Measurements from ENCODE around the gene TWF2.

TWF2 gene

DNA sequence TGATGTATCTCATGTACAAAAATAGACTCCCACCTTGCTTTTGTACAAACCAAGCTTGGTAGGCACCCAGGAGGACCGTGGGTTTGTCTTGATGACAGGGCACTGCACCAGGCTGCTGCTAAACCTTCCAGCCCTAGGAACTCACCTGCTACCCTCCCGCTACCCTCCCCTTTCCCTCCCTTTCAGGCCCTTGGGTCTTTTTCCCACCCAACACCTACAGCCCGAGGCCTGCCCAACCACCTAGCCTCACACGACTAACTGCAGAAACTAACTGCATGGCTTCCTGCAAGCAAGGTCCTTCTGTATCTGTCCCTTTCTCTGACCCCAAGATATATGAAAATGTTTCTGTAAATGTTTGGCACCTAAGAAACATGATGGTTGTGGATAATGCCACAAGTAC is 17.7 kb upstream of the TWF2 start:
- no peak for DNase-seq

- DNase-seq, result no peak
These were observed 17.2 kb upstream of the TWF2 start for GRCh38 chr3:52256159-52256558.

GRCh38 chr3:52254608-52255007 is 15.7 kb upstream of the TWF2 start:
- no peak for DNase-seq

GRCh38 chr3:52253314-52254304 is 14.7 kb upstream of the TWF2 start:
- peak; percentile 84 to 88 for DNase-seq

- DNase-seq, result no peak
These were observed 11.2 kb upstream of the TWF2 start for GRCh38 chr3:52250122-52250521.

- DNase-seq, result no peak
These were observed 10.7 kb upstream of the TWF2 start for GRCh38 chr3:52249683-52250082.

DNA sequence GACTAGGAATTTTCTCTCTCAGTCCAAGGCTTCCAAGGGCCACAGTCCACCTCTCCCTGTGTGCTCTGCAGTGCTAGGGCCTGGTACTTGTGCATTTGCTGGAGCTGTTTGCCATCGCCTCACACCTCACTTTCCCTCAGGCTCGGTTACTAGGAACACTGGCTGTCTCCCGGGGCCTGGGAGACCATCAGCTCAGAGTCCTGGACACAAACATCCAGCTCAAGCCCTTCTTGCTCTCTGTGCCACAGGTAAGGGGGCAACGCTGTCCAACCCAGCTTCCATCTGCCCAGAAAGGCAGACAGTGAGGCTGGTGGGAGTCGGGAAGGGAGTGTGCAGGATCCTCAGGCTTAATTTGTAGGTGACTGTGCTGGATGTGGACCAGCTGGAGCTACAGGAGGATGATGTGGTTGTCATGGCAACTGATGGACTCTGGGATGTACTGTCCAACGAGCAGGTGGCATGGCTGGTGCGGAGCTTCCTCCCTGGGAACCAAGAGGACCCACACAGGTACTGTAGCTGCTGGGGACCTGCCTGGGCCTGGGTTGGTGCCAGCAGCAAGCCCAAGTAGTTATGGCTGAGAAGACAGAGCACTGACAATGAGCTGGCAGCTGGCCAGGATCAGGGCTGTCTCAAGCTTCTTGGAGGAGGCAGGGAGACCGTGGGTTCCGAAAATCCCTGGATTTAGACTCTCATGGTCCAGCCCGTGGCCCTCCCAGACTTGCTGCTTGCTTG is 10.0 kb upstream of the TWF2 start:
- DNase-seq, result no peak

GRCh38 chr3:52248165-52248541 is 9.2 kb upstream of the TWF2 start:
- no peak for DNase-seq

DNA sequence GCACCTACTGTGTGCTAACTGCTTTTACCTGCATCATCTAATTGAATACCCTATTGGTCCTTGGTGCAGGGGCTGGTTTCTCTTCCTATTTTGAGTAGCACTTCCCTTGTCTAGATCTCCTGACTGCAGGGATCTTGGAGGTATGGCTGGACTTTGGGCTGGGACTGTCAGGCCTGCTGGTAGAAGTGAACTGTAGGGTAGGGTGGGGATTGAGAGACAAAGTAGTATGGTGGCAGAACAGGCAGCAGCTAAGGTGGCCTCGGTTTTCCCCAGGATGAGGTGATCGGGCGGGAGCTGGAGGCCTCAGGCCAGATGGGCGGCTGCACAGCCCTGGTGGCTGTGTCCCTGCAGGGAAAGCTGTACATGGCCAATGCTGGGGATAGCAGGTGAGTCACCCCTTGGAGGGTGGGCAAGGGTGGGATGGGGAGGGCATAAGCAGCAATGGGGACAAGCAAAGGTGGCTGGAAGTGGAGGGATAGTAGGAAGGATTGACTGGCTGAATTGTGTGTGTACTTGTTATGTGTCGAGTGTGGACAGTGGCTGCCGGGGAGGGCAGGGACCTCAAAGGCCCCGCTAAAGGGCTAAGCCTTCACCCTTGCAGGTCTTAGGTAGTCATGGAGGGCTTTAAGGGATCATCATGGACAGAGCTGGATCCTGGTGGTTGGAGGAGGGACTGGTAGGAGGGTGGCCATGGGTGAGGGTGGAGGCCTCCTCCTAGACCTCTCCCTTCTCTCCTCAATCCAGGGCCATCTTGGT is 8.6 kb upstream of the TWF2 start:
- DNase-seq, result no peak

- DNase-seq, result peak in 1 of 2 experiments; percentile 35
These were observed 7.9 kb upstream of the TWF2 start for GRCh38 chr3:52246728-52247408.

GRCh38 chr3:52246264-52246620 is 7.3 kb upstream of the TWF2 start:
- no peak for DNase-seq

- DNase-seq, result peak; percentile 57 to 69
These were observed 6.6 kb upstream of the TWF2 start, which contains the start of gene PPM1M for GRCh38 chr3:52245322-52246263. Gene PPM1M (plus strand): TSS chr3:52245759. CDS start chr3:52245825, 66 bp downstream.

DNA sequence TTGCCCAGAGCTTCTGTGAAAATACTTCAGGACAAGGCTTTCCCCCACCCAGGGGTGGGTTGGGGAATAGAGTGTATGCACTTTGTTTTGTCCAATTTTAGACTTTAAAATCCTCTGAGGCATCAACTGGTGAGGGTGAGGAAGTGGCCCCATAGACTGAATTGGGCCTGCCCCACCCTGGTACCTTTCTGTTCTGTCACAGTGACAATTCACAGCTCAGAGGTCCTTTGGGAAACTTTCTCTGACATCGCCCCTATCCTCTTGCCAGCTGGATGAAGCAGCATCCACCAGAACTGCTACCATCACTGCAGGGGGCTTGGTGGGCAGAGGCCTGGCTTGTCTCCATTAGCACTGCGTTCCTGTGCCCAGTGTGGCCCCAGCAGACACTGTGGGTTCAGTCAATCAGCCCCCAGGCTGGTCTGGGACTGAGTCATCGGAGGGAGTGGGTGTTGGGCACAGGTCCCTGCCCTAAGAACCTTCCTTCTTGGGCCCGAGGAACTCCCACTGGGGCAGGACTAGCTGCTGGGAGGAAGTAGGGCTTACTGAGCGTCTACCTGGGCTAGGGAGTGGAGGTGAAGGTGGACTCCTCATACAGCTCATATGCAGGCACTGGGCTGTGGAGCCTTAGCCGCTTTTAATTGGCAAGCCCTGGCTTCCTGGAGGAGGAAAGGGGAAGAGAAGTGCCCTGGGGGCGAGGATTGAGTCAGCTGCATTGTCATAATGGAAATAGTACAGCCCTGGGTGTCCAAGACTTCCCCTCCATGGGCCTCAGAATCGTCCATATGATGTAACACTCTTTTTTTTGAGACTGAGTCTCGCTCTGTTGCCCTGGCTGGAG is 5.1 kb upstream of the TWF2 start:
- DNase-seq, result peak; percentile 64 to 73

GRCh38 chr3:52242039-52242438 is 3.1 kb upstream of the TWF2 start:
- no peak for DNase-seq

DNA sequence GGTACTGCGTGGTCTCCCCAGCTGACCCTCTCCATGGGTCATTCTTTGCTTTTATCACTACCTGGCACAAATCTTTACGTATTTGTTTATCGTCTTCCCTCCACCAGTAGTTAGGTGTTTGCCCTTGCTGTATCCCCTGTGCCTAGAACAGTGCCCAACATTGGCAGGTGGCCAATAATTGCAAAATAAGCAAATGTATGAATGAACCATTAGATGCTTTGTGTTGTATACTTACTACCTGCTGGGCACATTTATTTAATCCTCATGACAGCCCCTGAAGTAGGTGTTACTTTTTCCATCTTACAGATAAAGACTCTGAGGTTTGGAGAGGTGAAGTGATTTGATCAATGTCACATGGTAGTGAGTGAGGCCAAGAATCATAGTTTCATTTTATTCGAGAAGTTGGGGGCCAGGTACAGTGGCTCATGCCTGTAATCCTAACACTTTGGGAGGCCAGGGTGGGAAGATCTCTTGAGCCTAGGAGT is 2.0 kb upstream of the TWF2 start:
- DNase-seq, result no peak

DNA sequence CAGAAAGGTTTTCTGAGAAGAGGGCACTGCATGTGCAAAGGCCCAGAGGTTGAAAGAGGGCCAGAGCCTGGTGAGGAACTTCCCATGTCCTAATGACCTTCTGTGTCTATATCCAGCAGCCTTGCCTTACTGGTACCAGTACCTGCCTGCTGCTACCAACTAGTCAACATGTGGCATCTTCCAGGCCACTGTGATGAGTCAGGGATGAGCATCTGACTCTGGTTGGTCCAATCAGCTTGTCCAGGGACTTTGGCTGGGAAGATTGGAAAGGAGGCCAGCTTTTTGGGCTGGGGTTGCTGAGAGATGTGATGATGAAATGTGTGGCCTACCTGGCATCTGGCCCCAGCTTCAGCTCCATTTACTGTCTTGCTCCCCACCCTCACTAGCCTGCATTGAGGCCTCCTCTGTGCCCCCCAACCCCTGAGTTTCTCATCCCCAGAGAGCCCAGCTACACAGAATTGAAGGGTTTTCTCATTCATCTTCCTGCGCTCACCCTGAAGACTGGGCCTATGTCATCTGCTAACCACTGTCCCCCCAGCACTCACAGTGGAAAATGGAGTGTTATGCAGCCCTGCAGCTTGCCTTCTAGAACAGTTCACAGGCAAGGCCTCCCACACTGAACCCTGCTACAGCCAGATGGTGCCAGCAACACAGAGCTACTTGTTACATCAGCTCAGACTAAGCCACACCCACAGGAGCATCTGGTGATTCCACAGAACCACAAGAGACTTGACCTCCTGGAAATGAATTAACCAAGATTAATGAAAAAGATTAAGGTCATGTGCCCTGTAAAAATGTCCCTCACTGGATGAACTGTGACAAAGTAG is 1.3 kb upstream of the TWF2 start:
- DNase-seq, result peak; percentile 62 to 74

DNA sequence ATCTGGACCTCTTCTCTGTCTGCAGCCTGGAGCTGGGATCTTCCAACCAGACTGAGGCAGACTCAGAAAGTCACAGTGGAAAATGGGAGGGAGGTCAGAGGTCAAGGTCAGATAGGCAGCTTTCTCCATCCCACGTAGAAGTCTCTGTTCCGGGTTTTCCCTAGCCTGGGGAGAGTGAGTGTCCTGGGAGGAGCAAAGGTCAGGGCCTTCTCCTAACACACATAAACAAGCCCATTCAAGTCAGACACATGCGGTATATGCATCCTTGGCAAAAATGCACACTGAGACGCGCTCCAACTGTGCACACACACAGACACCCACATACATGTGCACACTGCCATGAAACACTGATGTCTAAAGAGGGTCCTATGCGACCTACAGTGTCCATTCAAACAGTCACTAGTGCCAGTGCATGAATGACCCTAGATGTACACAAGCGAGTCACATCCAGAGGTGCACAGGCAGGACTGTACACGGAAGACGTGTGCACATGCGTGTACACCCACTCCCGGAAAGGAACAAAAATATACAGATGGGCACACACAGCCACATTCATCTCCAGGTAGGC is 681 bp downstream of the TWF2 start:
- DNase-seq, result no peak

GRCh38 chr3:52237657-52238172 is 1.2 kb downstream of the TWF2 start:
- DNase-seq, result no peak

Data from activated CD4-positive, alpha-beta T cell treated with anti-CD3 and anti-CD28 coated beads, Interleukin-2, amount 50 U/mL, for 48 hours (primary cell).